NCI-H187 (cell line): ENCODE results near the gene SPTBN4.
"Not testable (repeated sequence)": the region's sequence is repeated elsewhere in the genome, so short reads cannot be mapped to it uniquely, and the experiment has no call there.

ENCODE experiments used
- DNase-seq, 2 experiments: peaks; one replicate each; lab custom pipeline; 2025; lab: John Stamatoyannopoulos, UW

The SPTBN4 gene

DNA sequence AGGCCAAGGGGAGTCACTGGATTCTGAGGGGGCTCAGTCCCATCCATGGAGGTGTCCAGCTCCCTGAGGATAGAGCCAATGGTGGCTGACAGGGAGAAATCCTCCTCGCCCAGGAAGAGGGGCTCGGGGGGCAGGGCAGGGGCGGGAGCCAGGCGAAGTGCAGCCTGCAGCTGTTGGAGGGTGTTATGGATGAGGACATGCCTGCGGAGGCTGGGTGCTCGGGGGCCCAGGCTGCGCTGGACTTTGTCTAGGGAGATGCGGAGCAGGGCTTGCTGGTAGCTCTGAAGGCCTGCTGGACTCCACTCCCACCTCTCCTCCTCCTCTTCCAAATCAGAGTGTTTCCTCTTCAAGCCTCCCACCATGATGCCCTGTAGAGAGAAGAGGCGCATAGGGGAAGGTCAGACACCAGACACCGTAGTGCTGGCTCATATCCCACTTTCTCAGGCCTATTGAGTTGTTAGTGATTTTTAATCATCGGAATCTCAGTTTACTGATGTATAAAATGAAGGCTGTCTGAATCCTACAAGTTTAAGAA, 25.0 kb upstream of the SPTBN4 start:
- DNase-seq, result no peak

DNA sequence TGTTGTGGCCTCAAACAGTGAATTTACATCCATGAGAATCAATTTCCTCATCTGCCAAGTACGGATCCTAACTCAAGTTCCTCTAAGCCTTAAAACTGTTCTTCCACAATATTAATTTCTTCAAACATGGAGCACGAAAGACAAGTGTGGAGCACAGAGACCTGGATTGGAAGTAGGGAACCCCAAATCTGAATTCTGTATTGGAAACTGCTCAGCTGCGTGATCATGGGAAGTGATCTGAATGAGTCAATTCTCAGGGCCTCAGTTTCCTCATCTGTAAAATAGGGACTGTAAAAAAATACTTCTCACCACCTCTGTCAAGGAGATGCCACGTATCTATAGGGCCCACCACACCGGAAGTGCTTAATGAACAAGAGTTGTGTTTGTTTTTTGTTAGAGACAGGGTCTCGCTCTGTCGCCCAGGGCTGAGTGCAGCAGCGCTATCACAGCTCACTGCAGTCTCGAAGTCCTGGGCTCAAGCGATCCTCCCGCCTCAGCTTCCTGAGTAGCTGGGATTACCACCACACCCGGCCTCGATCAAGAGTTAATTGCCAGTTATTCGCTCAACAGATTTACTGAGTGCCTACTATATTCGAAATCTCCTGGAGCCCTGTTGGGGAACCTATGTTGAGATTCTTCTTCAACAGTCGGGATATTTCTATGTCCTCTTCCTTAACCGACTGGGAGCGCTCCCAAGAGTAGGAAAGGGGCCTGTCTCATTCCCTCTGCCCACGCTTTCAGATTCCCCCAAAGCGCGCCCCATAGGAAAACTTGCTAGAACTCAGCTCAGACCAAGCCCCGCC, 24.3 kb upstream of the SPTBN4 start:
- DNase-seq, result no peak

- peak; percentile 98 to 99 for DNase-seq
Measured at GRCh38 chr19:40443131-40443999, 23.4 kb upstream of the SPTBN4 start.

DNA sequence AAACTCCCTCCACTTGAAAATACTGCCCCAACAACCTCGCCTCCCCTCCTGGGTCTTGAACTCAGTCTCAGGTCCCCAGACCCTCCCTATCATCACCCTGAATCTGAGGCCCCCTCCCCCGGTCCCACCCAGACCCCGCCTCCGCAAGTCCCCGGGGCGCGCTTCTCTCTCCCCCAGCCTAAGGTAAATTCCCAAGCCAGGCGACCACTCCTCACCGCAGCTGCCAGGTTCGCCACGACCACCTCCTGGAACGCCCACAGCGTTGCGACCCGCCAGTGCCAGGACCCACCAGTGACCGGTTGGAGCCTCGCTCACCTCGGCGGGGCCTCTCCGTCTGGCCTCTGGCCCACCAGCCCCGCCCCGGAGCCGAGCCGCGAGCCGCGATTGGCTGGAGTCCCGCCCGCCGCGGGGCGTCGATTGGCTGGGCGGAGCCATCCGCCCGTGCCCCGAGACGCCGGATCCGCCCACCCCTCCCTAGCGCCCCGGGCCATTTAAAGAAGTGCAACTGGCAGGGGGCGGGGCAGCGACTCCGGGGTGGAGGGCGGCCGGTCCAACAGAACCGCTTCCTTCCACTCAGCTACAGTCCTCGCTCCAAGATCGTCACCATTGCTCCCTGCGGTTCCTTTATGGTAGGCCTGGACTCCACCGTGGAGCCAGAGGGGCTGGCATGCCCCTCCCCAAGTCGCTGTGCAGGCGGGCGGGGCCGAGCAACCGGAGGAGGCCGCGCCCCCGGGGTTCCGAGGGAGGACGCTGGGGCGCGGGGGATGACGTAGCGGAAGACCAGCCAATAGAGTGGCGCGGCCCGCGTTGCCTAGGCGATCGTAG, 22.6 kb upstream of the SPTBN4 start, which contains the start of gene SERTAD3:
SERTAD3 (minus strand) TSS at position 336 of the 825 bp plus-strand sequence. CDS start 2,255 bp downstream, outside the sequence.
- peak; percentile 97 to 99 for DNase-seq

GRCh38 chr19:40444825-40445312, 21.9 kb upstream of the SPTBN4 start:
- no peak for DNase-seq

GRCh38 chr19:40445780-40446262, 21.0 kb upstream of the SPTBN4 start:
- DNase-seq, result no peak

- no peak for DNase-seq
Measured at GRCh38 chr19:40446263-40446784, 20.5 kb upstream of the SPTBN4 start.

DNA sequence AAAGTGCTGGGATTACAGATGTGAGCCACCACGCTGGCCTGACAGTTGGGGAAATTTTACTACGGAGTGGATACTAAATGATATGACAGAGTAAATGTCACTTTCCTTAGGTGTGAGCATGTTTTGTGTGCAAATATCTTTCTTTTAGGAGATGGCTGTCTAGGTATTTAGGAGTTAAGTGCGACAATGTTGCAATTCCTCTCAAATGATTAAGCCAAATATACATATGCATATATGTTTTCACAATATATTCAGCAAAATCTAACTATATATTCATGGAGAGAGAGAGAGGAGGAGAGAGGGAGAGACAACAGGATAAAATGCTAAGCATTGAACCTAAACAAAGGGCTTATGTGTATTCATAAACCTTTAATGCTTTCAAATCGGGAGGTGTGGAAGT, 17.3 kb upstream of the SPTBN4 start:
- DNase-seq, result no peak

GRCh38 chr19:40450664-40451063, 16.1 kb upstream of the SPTBN4 start:
- DNase-seq, result no peak

DNA sequence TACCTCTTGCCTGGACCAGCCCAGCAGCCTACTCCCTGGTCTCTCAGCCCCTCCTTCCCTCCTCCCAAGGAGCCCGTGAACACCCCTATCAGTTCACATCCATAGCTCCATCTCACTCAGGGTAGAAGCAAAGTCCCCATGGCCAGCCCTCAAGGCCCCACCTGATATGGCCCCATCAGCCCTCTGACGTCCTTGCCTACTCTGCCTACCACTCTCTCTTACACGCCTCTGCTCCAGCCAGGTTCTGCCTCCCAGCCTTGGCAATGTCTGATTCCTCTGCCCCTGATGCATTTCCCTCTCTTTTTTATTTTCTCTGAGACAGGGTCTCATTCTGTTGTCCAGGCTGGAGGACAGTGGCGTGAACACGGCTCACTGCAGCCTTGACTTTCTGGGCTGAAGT, 14.8 kb upstream of the SPTBN4 start:
- no peak for DNase-seq

- no peak for DNase-seq
Measured at GRCh38 chr19:40453151-40453735, 13.6 kb upstream of the SPTBN4 start.

- not testable (repeated sequence) for DNase-seq
Measured at GRCh38 chr19:40453943-40454342, 12.9 kb upstream of the SPTBN4 start.

GRCh38 chr19:40457048-40457447, 9.8 kb upstream of the SPTBN4 start:
- DNase-seq, result no peak

GRCh38 chr19:40457953-40458596, 8.7 kb upstream of the SPTBN4 start:
- no peak for DNase-seq

GRCh38 chr19:40458597-40458974, 8.2 kb upstream of the SPTBN4 start:
- DNase-seq, result no peak

DNA sequence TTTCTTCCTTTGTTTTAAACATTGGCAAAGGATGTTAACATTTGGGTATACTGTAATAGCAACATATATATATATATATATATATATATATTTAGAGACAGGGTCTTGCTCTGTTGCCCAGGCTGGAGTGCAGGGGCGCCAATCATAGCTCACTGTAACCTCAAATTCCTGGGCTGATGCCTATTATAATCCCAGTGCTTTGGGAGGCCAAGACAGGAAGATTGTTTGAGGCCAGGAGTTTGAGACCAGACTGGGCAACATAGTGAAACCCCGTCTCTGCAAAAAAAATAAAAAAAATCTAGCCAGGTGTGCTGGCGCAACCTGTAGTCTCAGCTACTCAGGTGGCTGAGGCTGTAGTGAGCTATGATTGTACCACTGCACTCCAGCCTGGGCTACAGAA, 6.6 kb upstream of the SPTBN4 start:
- no peak for DNase-seq

DNA sequence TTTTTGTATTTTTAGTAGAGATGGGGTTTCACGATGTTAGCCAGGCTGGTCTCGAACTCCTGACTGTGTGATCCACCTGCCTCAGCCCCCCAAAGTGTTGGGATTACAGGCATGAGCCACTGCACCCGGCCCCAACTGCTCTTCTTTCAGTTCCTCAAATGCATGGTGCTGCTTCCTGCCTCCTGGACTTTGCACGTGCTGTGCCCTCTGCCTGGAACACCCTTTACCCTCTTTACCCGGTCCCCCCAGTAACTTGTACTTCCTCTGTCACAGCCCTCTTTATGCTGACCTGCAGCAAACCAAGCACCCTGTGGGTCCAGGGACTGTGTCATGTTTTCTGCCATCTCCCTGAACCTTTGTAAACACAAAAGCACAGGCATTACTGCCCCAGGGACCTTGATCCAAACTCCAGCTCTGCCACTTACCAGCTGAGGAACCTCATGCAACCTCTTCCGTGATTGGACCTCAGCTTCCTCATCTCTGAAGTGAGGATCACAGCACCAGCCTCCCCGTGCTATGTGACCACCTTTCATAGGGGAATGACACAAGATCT, 5.1 kb upstream of the SPTBN4 start:
- no peak for DNase-seq

DNA sequence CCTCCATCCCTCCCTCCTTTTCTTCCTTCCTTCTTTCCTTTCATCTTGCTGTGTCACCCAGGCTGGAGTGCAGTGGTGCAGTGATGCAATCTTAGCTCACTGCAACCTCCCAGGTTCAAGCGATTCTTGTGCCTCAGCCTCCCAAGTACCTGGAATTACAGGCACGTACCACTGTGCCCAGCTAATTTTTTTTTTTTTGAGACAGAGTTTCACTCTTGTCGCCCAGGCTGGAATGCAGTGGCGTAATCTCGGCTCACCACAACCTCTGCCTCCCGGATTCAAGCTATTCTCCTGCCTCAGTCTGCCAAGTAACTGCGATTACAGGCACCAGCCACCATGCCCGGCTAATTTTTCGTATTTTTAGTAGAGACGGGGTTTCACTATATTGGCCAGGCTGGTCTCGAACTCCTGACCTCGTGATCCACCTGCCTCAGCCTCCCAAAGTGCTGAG, 3.2 kb upstream of the SPTBN4 start:
- DNase-seq, result not testable (repeated sequence)

- peak; percentile 21 to 65 for DNase-seq
Measured at GRCh38 chr19:40464059-40465024, 2.5 kb upstream of the SPTBN4 start.
